ENCODE measurements around the gene GPS1.

GPS1 gene

DNA sequence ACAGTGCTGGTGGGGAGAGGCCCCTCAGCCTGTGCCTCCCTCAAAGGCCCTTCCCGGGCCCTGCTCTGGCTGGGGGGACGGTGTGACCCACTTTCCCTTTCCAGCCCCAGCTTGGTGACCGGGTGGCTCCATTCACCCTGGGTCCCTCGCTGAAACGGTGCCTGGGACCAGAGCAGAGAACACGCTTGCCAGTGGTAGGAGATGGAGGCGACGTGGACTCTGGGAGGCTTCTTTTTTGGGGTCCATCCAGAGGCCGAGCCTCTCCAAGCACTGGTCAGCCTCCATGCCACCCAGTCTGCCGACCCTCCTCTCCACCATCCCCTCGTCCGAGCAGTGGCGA lies 36.8 kb upstream of the GPS1 start:
- DNase-seq (ENCODE audit: low spot score) = no peak

DNA sequence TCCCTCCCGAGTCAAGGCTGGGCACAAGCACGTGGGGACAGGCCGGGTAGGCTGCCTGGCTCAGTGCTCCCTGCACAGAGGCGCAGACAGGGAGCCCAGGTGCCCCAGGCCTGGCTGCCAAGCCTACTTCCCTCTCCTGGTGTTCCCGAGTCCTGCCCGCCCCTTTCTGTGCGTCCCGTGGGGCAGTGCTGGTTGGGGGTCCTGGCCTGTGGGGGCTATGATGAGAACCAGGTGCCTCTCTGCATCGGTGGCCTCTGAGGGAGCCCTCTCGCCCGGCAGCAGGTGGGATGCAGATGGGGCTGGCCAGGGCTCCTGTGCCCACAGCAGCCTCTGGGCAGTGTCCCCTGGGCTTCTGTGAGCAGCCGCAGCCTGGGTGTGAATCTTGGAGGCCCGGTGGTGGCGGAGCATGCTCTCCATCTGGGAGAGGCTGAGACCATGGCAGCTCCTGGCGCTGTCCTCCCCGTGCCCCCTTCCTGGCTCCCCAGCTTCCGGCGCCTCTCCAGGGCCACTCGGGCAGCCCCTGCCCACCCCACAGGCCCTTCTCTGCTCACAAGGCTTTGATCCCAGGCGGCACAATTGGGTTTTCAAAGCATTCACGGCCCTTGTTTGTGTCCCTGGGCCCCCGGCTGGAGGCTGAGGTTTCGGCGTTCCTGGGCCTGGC lies 36.3 kb upstream of the GPS1 start:
- DNase-seq (ENCODE audit: low spot score) = no peak

DNA sequence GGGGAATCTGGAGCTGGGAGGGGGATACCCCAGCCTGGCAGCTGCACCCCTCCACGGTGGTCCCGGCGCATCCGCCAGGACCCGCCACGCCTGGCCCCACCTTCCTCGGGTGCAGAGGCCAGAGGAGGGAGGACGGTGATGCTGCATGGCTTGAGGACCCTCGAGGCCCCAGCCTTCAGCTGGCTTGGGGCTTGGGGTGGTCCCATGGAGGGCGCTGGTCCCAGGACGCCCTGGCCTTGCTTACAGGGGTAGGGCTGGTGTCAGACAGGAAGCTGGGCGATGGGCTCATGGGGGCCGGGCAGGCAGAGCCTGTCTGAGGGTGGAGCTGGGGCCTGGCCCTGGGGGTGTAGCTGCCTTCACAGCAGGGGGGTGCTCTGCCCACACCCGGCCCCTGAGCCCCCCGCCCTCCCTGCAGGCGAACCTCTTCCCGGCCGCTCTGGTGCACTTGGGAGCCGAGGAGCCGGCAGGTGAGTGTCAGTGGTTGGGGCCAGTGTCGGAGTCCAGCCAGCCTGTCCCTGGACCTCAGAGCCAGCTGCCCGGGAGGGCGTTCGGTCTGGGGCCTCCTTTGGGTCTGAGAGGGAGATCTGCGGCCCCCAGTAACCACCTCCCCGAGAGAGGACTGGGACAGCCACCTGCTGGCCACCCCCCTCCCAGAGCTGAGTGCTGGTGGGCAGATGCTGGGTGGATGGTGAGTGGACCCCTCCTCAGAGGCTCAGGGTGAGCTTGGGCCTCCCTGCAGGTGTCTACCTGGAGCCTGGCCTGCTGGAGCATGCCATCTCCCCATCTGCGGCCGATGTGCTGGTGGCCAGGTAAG lies 35.4 kb upstream of the GPS1 start:
- DNase-seq (ENCODE audit: low spot score) = no peak

DNA sequence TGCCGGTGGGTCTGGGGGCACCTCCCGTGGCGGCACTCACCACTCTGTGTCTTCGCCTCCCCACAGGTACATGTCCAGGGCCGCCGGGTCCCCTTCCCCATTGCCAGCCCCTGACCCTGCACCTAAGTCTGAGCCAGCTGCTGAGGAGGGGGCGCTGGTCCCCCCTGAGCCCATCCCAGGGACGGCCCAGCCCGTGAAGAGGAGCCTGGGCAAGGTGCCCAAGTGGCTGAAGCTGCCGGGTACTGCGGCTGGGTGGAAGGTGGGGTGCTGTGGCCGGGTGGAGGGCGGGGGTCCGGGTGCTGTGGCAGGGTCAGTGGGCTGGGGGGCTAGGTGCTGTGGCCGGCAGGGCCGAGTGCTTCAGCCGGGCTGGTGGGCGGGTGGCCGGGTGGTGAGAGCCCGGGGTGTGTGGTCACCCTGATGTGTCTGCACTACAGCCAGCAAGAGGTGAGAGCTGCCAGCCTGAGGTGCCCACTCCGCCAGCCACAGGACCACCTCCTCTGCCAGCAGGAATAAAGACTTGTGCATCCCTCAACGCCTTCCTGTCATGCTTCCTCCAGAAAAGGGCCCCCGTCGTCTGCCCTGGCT lies 34.7 kb upstream of the GPS1 start:
- DNase-seq (ENCODE audit: low spot score) = no peak

DNA sequence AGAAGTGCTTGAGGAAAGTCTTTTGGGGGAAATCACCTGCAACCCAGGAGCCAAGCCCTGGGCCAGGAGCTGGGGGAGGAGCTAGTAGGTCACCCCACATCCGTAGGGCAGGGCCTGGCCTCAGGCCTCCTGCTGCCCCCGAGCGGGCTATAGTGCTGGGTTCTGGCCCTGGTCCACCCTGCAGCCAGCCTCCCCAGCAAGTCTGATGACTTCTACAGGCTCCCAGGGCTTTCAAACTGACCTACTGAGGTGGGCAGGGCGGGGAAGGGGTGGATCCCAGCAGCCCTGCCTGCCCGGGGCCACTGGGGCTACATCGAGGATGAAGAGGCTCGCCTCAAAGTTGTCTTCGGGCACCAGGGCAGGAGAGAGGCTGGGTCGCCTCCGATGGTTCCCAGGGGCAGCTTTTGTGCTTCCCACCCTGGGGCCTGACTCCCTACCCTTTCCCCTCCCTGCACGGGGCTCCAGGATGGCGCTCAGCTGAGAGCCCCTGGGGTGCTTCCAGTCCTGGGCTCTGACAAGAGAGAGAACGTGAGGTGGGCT lies 34.0 kb upstream of the GPS1 start:
- no peak for DNase-seq (ENCODE audit: low spot score)

DNA sequence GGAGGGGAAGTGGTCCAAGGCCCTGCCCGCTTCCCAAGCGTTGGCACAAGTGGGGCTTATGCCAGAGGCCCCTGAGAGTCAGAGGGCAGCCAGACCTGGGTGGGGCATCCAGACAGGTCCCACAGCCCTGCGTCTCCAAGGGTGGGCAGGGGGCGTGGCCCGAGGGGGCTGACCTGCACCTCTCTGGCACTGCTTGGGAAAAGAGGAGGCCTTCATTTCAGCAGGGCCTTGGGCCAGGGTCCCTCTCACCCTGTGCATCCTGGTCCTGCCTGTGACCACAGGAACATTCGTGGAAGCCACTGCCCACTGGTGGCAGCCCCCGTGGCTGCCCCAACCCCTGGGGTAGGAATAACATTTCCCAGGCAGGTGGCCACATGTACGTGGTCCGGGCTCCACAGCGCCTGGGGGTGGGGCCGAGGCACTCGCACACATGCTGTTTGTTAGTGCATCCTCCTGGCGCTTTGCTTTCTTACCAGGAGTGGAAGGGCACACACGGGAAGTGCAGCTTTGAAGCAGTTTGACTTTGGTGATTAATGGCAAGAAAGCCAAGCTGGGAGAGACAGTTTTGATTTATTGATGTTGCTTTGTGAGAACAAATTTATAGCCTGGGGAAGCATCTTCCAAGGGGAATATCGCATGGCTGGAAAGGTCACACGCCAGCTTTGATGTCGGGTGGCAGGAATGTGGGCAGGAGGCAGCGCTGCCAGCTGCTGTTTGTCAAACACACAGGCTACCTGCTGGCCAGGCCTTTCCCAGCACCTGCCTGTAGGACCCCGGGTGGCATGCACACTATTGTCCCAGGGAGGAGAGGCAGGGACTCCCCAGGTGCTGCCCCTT lies 33.3 kb upstream of the GPS1 start:
- DNase-seq (ENCODE audit: low spot score) = no peak

DNA sequence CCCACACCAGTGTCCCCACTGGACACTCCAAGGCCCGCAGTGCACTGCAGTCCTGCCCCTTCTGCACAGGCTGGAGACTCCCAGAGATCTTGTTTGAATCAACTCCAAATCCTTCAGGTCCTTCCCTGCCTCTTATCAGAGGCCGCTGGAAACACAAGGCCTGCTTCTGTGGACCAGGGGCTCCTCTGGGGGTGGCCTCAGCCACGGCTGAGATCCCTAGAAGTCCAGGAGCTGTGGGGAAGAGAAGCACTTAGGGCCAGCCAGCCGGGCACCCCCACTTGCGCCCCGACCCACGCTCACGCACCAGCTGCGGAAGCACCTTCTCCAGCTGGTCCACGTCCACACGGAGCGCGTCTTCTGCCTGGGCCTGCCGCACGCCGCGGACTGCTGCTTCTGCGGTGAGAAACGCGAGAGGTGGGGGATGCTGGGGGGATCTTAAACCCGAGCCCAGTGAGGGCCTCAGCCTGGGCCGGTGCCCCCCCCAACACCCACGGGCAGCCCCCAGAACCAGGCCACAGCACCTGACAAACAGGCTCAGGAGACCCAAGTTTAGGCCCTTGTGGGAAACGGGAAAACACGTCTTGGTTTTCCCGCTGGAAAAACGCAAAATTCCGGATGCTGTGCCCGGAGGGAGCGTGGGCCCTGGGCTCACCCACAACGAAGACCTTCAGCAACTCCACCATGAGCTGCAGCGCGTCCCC lies 32.6 kb upstream of the GPS1 start:
- no peak for DNase-seq (ENCODE audit: low spot score)

DNA sequence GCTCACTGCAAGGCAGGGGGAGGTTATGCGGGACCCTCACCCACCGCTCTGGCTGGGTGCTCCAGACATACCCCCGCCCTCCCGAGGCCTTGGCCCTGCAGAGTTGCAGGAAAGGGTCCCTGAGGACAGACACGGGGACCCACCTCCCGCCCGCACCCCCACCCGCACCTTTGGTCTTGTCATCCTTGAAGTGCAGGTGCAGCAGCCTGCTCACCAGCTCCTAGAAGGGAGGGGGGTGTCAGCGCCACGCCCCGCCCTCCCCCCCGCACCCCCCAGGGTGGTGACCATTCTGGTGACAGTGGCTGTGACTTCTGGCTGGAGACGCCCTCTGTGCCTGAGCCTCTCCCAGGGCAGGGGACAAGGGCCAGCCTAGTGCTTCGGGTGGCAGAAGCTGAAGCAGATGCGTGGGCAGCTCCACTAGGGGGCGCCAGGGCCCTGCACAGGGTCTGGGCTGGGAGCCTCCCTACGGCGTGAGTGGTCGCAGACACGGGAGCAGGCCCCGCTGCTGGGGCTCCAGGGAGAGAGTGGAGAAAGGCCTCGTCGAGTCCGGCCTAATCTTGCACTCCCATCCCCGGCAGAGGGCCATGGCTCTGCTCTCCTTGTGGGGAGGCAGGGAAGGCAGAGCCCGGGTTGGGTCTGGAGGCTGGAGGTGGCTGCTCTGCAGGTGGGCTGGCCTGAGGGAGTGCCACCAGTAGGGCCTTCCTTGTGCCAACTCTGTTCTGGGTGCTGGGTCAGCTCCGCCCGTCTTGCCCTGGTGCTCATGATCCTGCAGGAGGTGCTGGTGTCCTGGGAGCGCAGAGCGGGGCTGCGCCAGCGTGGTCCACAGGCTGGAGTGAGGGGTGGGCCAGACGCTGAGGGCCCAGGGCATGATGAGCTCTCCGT lies 31.8 kb upstream of the GPS1 start:
- DNase-seq (ENCODE audit: low spot score) = no peak

DNA sequence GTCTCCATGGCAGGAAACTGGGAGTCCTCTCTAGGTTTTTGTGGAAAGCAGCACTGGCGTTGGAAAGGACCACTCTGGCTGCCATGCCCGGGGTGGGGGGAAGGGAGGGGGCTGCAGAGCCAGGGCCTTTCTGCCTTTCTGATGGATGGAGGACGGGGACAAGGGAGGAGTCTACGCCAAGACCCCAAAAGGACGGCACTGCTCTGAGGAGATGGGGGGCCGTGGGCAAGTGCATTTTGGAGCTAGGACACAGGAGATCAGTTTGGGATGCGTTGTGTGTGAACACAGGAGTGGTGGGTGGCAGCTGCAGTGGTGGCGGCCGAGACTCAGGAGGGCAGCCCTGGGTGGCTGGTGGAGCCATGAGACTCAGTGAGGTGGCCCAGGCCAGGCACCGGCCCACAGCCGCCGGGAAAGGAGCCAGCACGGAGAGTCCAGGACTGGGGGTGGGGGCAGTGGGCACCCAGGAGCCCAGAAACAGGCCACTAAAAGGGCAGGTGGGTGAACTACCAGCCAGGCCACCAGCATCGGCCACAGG lies 31.1 kb upstream of the GPS1 start:
- no peak for DNase-seq (ENCODE audit: low spot score)

DNA sequence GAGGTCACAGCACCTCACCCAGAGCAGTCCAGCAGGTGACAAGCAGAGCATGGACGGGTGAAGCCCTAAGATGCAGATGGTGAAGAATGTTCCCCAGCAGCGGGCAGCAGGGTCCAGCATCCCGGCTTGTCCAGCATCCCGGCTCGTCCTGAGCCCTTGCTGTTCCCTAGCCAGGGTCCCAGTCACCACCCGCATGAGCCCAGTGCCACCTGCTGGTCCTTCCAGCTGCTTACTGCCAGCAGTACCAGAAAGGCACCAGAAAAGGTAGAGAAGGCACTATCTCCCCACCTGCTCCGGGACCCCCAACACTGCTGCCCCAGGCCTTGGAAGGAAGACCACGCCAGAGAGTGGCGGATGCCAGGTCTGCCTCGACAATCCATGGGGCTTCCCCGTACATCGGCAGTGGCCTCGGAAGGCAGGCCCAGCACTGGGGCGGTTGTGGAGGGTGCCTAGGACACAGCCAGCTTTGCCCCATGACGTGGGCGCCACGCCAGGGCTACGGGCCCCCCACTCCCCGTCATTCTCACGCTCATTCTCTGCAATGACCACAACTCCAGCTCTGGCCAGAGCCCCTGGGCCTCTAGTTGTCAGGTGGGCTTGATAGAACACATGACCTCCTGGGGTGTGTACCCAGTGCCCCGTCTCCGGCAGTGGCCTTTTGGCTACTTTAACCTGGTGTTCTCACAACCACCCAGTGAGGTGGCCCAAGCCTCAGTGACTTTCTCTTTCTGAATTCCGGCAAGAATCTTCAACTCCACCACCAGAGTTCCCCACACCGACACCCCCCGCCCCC lies 30.4 kb upstream of the GPS1 start:
- DNase-seq (ENCODE audit: low spot score) = peak; percentile 80

DNA sequence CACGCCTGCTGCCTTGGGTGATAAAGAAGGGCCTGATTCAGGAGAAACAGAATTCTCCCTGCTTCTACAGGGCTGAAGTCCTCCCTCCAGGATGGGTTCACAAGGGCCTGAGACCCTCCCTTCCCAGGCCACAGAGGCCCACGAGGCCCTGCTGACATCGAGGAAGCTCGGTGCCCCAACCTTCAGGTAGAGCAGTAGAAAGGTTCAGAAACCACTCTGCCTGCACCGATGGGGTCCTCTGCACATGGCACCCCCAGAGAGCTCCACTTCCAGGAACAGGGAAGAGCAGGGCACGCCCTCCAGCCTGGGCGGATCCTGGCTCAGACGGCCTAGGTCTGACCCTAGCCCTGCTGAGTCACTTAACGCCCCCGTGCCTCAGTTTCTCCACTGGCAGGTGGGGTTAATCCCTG lies 29.8 kb upstream of the GPS1 start:
- DNase-seq (ENCODE audit: low spot score) = no peak

DNA sequence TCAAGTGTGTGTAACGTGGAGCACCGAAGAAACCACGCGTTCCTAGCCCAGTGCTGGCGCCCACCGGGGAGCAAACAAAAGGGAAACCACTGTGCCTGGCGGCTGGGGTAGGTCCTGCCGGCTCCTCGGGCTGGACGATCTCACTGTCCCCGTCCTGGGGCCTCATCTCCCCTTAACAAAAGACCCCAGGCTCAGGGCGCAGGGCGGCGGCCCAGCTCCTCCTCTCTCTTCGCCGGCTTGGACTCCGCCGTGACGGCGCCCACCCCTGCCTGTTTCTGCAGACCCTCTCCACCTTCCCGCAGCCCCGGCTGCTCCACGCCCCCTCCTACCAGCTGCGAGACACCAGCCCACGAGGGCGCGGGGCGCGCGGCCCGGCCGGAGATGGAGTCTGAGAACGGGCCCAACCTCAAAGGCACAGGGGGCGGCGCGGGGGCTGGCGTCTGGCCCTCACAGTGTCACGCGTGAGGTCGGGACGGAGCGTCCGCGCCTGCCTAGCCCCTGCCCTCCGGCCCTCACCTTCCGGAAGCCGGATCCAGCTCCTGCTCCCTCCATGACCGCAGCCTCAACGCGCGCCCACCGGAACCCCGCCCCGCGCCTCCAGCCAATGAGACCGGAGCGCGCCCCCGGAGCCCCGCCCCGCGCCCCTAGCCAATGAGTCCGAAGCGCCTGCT lies 29.3 kb upstream of the GPS1 start, which contains the start of gene CENPX:
CENPX (minus strand) TSS at position 569 of the 671 bp plus-strand sequence; CDS start at position 552, 17 bp downstream.
- DNase-seq (ENCODE audit: low spot score) = no peak

DNA sequence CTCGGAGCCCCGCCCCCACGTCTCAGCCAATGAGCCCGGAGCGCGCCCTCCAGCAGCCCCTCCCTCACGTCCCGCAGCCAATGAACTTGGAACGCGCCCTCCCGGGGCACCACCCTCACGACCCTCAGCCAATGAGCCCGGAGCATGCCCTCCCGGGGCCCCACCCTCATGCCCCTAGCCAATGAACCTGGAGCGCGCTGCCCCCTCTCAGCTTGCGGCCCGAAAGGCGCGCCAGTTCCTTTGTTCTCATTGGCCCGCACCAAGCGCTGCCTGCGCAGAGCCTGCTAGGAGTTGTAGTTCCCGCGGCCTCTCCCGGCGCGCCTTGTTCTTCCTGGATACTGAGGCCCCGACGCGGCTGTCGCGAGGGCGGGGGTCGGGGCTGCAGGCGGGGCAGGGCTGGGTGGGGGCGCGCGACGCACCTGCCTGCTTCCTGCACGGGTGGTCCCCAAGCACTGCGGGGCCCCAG lies 28.7 kb upstream of the GPS1 start, which contains the start of gene LRRC45:
LRRC45 (plus strand) TSS at position 325 of the 466 bp plus-strand sequence. CDS start 339 bp downstream, outside the sequence.
- peak; percentile 100 for DNase-seq (ENCODE audit: low spot score)

DNA sequence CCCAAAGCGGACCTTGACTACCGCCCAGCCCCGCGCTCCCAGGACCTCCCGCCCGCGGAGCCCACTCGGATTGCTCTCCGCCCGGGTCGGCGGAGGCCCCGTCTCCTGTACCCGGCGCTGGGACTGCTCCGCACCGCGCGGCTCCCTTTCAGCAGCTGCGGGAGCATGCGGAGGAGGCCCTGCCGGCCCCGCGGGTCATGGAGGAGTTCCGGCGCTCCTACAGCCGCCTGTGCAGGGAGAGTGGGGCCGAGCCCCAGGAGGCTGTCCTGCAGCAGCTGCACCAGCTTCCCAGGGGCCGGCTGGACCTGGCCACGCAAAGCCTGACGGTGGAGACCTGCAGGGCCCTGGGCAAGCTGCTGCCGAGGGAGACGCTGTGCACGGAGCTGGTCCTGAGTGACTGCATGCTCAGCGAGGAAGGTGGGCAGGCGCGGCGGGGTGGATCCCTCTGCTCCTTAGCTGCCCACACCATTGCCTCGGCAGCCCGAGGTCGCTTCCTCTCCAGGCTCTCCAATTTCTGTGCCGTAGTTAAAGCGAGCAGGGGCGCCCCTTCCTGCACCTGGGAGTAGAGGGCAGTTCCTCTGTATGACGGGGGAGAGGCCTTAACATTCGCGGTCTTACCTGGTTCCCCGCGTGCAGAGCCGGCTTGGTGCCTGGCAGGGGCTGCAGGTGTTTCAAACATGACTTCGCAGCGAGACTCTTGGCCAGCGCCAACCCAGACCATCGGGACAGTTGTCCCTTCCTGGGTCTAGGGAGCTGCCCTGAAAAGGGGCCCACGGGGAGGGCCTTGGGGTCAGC lies 28.1 kb upstream of the GPS1 start:
- no peak for DNase-seq (ENCODE audit: low spot score)

DNA sequence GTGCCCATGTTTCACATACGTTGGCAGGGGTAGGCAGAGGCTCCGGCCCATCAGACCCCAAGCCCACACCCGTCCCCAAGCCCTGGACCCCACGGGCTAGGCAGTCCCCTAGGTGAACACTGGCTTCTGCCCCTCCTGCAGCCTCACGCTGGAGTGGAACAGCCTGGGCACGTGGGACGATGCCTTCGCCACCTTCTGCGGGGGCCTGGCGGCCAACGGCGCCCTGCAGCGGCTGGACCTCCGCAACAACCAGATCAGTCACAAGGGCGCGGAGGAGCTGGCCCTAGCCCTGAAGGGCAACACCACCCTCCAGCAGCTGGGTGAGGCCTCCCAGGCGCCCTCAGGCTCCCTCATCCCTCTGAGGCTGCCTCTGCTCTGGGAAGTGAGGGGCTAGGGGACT lies 26.8 kb upstream of the GPS1 start:
- no peak for DNase-seq (ENCODE audit: low spot score)

DNA sequence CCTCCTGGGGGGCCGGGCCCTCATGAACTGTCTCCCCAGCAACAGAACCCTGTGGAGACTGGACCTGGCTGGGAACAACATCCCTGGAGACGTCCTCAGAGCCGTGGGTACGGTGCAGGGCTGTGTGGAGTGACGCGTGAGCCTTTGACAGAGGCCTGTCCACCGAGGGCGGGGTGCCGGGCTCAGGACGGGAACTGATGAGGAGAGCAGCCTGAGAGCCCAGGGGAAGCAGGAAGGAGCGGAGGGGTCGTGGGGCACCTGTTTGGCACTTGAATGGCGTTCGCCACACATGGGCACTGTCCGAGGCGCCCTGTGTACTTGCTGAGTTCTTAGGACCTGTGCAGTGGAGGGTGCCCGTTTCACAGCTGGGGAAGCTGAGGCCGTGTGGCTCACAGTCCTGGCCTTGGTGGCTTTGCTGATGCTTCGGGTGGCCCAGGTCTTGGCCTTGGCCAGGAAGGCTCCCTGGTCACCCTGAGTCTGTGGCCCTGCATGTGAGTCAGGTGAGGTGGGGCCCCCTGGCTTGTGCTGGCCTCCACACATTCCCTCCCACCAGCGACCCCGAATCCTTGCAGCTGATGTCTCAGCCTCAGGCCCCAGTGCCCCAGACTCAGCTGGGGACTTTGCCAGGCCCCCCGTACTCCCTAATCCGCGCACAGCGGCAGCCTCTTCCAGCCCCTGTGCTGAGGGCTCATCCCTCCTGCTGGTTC lies 26.1 kb upstream of the GPS1 start:
- DNase-seq (ENCODE audit: low spot score) = no peak

DNA sequence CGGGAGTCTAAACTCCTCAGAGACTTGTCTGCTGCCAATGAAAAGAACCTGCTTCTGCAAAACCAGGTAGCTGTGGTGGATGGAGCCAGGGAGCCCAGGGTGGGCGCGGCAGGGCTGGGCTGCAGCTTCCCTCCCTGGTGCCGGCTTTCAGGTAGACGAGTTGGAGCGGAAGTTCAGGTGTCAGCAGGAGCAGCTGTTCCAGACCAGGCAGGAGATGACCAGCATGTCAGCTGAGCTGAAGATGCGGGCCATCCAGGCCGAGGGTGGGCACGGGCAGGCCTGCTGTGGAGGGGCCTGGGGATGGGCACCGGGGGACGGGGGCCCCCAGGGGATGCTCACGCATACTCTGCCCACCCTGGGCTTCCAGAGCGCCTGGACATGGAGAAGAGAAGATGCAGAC lies 23.5 kb upstream of the GPS1 start:
- no peak for DNase-seq (ENCODE audit: low spot score)

Measured in globus pallidus (tissue), 1 donor.